HG02981 (cell line): ENCODE measurements around the gene ACRBP.

Source experiments
- ATAC-seq: cut with Tn5 transposase; IDR thresholded peaks from one replicate; pipeline ENCODE4 v1.9.1; 2021; ENCODE audit warnings: mild to moderate bottlenecking, moderate library complexity; ENCODE audit not compliant: unreplicated experiment

ACRBP gene

DNA sequence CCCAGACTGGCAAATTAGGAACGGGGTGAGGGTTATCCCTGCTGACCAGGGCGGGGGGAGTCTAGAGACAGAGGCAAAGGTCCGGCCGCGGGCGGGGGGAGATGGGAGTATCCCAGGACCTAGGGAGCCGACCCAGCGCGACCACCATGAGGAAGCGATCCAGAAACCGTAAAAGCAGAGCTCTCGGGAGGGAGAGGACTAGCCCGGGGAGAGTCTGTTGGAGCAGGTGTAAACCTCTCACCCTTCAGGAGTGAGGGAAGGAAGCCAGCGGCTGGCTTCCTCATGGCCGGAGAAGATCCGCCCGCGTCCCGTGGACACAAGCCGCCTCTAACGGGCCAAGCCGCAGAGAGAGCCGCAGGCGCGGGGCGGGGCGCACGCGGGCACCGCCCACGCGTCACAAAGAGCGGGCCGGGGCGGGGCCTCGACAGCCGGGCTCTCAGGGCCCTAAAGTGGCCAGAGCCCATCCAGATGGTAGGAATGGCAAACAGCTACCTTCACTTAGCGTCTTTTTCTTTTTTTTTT, at the start of gene ACRBP:
ACRBP (minus strand) TSS at position 350 of the 522 bp plus-strand sequence; CDS start at position 284, 66 bp downstream.
- ATAC-seq: no peak

DNA sequence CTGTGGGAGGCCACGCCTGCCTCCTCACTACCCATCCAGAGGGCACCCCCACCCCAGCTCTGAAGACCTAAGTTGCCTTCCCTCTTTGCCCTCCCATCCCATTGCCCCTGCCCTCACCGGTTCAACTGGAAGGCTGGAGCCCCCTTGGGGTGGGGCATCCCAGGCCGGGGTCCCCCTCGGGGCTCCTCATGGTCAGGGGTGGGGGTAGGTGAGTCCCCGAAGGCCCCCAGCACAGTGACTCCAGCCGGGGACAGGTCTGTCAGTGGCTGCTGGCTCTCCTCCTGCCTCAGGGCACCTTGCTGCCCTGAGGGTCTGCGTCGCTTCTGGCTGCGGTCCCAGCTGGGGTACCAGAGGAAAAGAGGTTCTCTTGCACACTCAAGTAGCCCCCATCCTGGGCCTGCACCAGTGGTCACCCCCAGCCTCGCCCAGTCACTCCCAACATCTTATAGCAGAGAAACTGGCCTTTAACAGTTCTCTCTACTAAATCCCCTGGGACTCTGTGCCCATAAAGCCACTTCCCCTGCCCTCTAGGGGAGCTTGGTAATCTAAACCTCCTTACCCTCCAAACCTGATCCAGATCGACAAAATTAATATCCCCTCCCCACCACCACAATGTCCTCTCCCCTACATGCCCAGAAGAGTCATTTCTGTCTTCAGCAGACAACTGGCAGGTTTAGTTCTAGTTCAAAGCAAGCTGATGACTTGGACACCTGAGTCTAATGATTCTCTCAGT, 48.2 kb upstream of the ACRBP start:
- ATAC-seq: no peak

DNA sequence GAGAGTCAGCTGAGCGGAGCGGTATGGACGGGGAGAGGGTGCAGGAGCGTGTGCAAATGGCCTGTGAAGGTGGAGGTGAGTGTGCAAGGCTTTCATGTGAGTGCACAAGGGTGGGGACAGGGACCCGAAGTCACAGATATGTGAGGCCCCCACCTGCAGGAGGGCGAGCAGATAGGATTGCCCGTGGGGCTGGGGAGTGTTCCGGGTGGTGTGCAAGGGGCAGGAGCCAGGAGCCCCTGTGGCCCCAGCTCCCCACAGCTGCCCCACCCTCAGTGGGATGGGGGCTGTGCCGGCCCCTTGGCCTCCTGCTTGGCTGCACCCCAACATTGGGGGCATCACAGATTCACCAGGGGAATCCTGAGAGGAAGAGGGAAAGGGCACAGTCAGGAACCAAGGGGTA, 47.5 kb upstream of the ACRBP start:
- ATAC-seq: no peak

DNA sequence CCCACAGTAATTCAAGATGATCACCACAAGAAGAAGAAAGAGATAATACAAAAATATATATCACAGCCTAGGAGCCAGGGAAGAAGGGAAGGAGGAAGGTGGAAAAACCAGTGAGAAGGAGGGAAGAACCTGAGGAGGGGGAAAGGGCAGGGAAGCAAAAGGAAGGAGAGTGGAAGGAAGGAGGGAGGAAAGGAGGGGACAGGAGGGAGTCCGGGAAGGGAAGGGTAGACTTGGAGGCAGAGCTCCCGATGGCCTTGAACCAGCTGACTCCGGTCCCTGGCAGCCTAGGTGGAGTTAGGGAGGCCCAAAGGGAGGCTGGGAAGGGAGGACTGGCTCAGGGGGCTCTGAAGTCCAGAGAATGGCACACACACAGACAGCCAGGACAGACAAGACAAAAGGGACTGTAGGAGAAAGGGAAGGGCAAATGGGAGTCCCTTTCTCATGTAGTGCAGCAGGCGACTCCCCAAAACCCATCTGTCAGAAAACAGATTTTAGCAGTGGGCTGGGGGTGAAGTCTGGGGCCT, 46.7 kb upstream of the ACRBP start:
- no peak for ATAC-seq

DNA sequence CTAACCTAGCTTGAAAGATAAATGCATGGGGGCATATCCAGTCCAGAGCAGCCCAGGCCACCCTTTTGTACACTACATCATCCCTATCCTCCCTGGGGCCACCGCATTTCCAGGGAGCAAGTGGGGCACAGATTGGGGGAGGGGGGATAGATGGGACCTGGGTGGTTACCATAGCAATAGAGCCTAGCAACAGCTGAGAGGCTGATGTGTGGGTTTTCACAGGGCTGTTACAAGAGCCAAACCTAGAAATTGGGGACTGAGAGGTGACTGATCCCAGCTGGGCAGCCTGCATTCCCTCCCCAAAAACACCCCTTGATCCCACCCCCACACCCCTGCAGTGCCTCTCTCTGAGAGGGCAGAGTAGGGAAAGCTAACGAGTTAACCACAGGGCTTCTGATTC, 45.7 kb upstream of the ACRBP start:
- ATAC-seq: no peak

- no peak for ATAC-seq
Observed at GRCh38 chr12:6691473-6691872, 44.2 kb upstream of the ACRBP start.

DNA sequence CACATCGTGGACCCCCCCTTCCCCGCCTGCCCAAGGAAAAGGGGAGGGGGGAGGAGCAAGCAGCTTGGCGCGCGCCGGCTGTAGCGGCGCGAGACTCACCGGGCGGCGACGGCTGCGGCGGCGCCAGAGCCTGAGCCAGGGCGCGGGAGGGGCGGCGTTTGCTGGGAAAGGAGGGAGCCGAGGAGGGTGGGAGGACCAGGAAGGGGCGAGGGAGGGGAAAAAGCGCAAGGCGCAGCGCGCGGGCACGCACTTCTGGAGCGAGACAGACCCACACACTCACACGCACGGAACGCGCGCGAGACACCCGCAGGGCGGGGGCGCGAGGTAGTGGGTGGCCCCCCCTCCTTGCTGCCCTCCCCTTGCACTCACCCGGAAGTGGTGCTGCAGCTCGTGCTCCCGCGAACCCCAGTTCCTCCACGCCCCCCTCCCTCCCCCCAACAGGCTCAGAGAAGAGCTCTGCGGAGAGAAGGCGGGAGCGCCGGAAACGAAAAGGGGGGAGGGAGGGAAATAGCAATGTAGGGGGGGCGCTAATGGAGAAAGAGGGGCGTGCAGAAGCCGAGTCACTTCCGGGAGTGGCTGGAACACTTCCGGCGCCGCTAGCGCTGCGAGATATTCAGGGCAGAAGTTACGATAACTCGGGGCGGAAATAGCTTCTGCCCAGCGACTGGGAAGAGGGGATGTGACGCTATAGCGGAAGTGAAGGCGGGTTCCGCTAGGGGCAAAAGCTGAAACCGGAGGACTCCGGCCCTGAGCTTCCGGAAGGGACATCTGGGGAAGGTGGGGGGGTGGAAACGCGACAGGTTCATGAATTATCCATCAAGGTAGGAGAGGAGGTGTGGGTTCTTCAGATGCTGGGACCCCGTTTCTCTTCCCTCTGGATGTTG, 42.0 kb upstream of the ACRBP start, which contains the start of gene ZNF384:
ZNF384 (minus strand) TSS at position 377 of the 884 bp plus-strand sequence. CDS start 9,855 bp downstream, outside the sequence.
- peak; percentile 84 for ATAC-seq

GRCh38 chr12:6688543-6688998, 41.3 kb upstream of the ACRBP start:
- ATAC-seq: no peak

- no peak for ATAC-seq
Observed at GRCh38 chr12:6685814-6686213, 38.6 kb upstream of the ACRBP start.

- no peak for ATAC-seq
Observed at GRCh38 chr12:6684609-6685008, 37.4 kb upstream of the ACRBP start.

DNA sequence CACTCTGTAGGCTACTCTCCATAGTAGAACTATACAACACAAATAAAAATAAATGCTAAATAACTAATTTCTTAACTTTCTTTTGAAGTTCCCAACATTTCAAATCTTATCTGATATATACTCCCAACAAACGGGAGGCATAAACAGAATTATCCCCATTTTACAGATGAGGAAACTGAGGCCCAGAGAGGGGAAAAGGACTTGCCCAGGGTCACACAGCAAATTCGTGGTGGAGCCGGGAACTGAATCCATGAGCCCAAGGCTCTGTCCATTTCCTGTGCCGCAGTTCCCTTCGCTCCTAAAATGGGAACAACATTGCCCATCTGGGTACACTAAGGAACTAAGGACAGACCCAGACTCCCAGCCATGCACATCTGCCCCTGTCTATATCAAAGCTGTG, 29.7 kb upstream of the ACRBP start:
- ATAC-seq: no peak

- no peak for ATAC-seq
Observed at GRCh38 chr12:6672143-6672542, 24.9 kb upstream of the ACRBP start.

DNA sequence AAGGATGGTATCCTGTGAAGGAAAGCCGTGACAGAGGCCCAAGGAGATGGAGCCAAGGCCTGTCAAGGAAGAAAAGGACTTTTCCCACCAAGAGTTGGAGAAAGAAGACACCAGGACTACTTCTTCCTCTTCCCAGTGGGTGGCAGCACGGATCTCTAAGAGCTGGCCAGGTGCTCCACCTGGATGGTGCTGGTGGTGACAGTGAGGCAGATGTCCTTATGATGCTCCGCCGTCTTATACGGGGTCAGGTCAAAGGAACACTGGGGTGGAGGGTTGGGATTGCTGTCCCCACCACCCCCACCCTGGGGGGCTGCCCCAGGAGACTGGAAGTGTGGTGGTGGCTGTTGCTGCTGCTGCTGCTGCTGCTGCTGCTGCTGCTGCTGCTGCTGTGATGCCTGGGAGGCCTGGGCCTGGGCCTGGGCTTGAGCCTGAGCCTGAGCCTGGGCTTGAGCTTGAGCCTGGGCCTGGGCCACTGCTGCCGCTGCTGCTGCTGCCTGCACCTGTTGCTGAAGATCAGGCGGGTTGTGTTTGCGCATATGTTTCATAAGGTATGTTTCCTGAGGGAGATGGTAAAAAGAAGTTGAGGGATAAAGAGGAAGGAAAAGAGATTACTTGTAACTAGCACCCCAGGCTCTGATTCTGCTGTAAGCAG, 20.5 kb upstream of the ACRBP start:
- no peak for ATAC-seq

DNA sequence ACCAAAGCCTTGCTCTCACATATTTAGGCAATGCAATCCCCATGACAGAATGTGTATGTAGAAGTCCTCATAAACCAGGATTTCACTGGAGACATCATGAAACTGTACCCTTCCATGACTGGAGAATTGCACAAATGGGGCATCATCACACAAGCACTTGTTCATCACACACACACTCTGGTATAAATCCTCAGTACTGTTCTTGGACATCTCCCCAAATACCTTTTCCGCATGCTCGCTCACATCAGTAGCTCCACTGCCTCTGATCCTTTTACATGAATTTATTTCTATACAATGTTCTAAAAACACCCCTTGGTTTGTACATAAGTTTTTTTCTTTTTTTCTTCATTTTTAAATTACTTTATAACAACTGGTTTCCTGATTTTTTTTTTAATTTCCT, 19.0 kb upstream of the ACRBP start:
- no peak for ATAC-seq

DNA sequence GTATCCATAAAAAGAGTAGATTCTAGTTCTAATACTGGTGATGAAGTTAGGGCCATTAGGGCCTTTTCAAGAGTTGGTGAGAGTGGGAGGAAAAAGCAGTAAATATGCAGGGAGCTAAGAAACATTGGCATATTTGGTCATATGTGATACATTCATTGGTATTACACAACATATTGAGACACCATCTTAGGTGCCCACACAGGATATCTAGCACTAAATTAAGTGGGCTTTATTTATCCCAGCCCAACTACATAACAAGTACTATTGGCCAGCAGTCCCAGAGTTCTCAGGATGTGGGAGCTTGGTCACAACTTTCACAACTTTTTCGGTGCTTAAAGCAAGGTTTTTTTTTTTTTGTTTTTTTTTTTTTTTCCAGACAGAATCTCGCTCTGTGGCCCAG, 17.7 kb upstream of the ACRBP start:
- no peak for ATAC-seq

DNA sequence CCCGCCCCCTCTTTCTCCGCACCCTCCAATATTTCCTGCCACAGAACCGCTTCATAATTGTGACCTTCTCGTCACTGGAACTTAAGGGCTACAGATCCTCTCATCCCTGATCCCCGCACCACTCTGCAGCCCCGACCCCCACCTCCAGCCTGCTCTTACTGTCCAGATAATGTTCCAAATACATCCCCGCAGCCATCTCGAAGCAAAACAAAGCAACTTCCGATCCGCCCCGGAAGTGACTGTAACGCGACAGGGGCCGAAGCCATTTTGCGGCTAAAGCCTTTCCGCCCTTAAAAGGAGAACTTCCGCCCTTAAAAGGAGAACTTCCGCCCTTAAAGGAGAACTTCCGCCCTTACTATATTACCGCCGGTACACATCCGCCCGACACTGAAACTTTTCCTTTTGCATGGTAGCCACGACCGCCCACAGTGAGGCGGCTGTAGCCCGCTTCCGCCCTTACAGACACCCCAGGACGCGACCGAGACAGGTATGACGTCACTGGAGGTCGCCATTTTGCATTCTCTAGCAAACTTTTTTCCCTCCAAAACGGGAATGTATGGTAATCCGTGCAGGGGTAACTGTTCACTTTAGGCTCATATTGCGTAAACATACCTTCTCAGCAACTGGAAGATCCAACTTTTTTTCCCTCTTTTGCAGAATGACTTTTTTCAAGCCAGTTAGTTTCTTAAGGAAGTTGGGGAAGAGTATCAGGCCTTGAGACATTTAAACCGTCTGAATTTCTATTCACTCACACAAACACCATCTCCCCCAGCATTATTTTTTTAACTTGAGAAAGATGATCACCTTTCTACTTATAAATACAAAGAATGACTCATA, 15.9 kb upstream of the ACRBP start, which contains the start of gene ING4:
ING4 (minus strand) TSS at position 214 of the 837 bp plus-strand sequence; CDS start at position 196, 18 bp downstream.
- ATAC-seq: peak; percentile 97

DNA sequence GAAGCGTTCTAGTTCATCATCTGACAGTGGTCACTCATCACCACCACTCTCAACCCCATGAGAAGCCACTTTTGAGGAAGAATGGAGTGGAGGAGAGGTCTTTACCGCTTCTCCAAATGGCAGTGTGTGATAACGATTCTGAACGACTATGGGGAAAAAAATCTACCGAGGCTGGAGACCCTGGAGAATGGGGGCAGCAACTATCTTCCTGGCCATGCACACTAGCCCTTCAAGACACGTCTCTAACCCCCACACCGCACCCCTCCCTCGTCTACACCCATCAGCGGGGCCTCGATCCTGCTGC, 15.3 kb upstream of the ACRBP start:
- ATAC-seq: no peak

- no peak for ATAC-seq
Observed at GRCh38 chr12:6653987-6654386, 6.8 kb upstream of the ACRBP start.

GRCh38 chr12:6653342-6653741, 6.1 kb upstream of the ACRBP start:
- no peak for ATAC-seq

- no peak for ATAC-seq
Observed at GRCh38 chr12:6652391-6652790, 5.2 kb upstream of the ACRBP start.
